Activated T-cell treated with anti-CD3 and anti-CD28 coated beads for 48 hours (primary cell): Measurements from ENCODE around the gene CDK16.
"Not testable (repeated sequence)": the region's sequence is repeated elsewhere in the genome, so short reads cannot be mapped to it uniquely, and the experiment has no call there.

Experiments used
- DNase-seq: peaks from one replicate; pipeline ENCODE4 v3.0.0-alpha.2; 2020; ENCODE audit warnings: low read depth

Gene CDK16

GRCh38 chrX:47250017-47250347, 31.5 kb downstream of the CDK16 start:
- no peak for DNase-seq

- not testable (repeated sequence) for DNase-seq
These were observed 39.1 kb downstream of the CDK16 start for GRCh38 chrX:47257620-47258019.

- no peak for DNase-seq
These were observed 46.1 kb downstream of the CDK16 start for GRCh38 chrX:47264483-47265173.

GRCh38 chrX:47266643-47267042, 48.2 kb downstream of the CDK16 start:
- no peak for DNase-seq

- DNase-seq: no peak
These were observed 53.5 kb downstream of the CDK16 start for GRCh38 chrX:47272013-47272408.

- no peak for DNase-seq
These were observed 54.7 kb downstream of the CDK16 start for GRCh38 chrX:47273011-47273730.

- no peak for DNase-seq
These were observed 60.2 kb downstream of the CDK16 start for GRCh38 chrX:47278691-47279090.
